PC-3 (cell line): ENCODE measurements around the gene DNAJB11. TPM values are rescaled to one million over a fixed set of nuclear protein-coding genes. Genes with fewer than 3 reads are reported as not detected.

Experiments used
- ATAC-seq: fragments of 200-7000 bp; cut with Tn5 transposase; 2 replicates; pipeline ENCODE4 v1.9.1; 2020; ENCODE audit warnings: mild to moderate bottlenecking, moderate library complexity
- BruUV-seq: library from RNA; stranded (reverse); fragments of 400-500 nt; replicated peaks from 2 replicates; lab custom pipeline; 2021; lab: Mats Ljungman, UMichigan
- CTCF ChIA-PET: fragments of 300-600 bp; sonication (Branson Sonifier 250); formaldehyde crosslinking; loops from one replicate; lab custom pipeline; 2022; ENCODE audit warnings: antibody characterized with exemption; lab: Charles Lee
- POLR2A ChIA-PET: fragments of 300-600 bp; sonication (Branson Sonifier 250); formaldehyde crosslinking; loops from one replicate; lab custom pipeline; 2022; ENCODE audit warnings: antibody characterized with exemption; ENCODE audit not compliant: unreplicated experiment; lab: Charles Lee
- DNase-seq: peaks from one replicate; pipeline ENCODE4 v3.0.0-alpha.2; 2015
- H2AFZ ChIP-seq: fragments of 300-600 bp; sonication (generic); 2 replicates; pipeline ENCODE4 v1.6.0; 2016; ENCODE audit warnings: antibody characterized with exemption, low read length
- H3F3A ChIP-seq: fragments of 300-600 bp; sonication (generic); one replicate; pipeline ENCODE4 v1.6.0; 2017; ENCODE audit warnings: antibody characterized with exemption, low read length, control low read depth, mild to moderate bottlenecking; ENCODE audit not compliant: unreplicated experiment
- H3K27ac ChIP-seq: fragments of 300-600 bp; sonication (generic); 2 replicates; pipeline ENCODE4 v1.5.1; 2016; ENCODE audit warnings: mild to moderate bottlenecking, low read length
- H3K27me3 ChIP-seq: fragments of 300-600 bp; sonication (generic); 2 replicates; pipeline ENCODE4 v1.6.1; 2016; ENCODE audit warnings: low read length, mixed read lengths
- H3K36me3 ChIP-seq: fragments of 300-600 bp; sonication (generic); 2 replicates; pipeline ENCODE4 v1.6.1; 2016; ENCODE audit warnings: low read depth, mixed run types, low read length, mixed read lengths
- H3K4me1 ChIP-seq: fragments of 300-600 bp; sonication (generic); 2 replicates; pipeline ENCODE4 v1.5.1; 2016; ENCODE audit warnings: low read length; ENCODE audit not compliant: insufficient read depth
- H3K4me2 ChIP-seq: fragments of 300-600 bp; sonication (generic); 2 replicates; pipeline ENCODE4 v1.6.0; 2016; ENCODE audit warnings: low read length
- H3K4me3 ChIP-seq: fragments of 300-600 bp; sonication (generic); 2 replicates; pipeline ENCODE4 v1.5.1; 2016; ENCODE audit warnings: mild to moderate bottlenecking, low read length, mixed read lengths
- H3K79me2 ChIP-seq: fragments of 300-600 bp; sonication (generic); 2 replicates; pipeline ENCODE4 v1.6.1; 2017; ENCODE audit warnings: low read length, mixed read lengths
- H3K9ac ChIP-seq: fragments of 300-600 bp; sonication (generic); 2 replicates; pipeline ENCODE4 v1.6.0; 2016; ENCODE audit warnings: mild to moderate bottlenecking, low read length
- H3K9me2 ChIP-seq: fragments of 300-600 bp; sonication (generic); replicated peaks from 2 replicates; pipeline ENCODE4 v1.6.1; 2016; ENCODE audit warnings: mixed run types, low read length, mixed read lengths
- H3K9me3 ChIP-seq: fragments of 300-600 bp; sonication (generic); 2 replicates; pipeline ENCODE4 v1.6.1; 2016; ENCODE audit warnings: low read length, mixed read lengths
- H4K20me1 ChIP-seq: fragments of 300-600 bp; sonication (generic); 2 replicates; pipeline ENCODE4 v1.6.1; 2016; ENCODE audit warnings: low read length, mixed read lengths
- EZH2 ChIP-seq: fragments of 300-600 bp; sonication (generic); IDR thresholded peaks from one replicate; pipeline ENCODE4 v1.6.1; 2017; ENCODE audit warnings: antibody characterized with exemption, mild to moderate bottlenecking, low read length; ENCODE audit not compliant: unreplicated experiment
- EZH2phosphoT487 ChIP-seq: fragments of 300-600 bp; sonication (generic); IDR thresholded peaks from 2 replicates; pipeline ENCODE4 v1.6.1; 2018; ENCODE audit warnings: mild to moderate bottlenecking, antibody characterized with exemption, low read length, borderline replicate concordance
- intact Hi-C: fragments of 100-400 bp; cut with micrococcal nuclease; formaldehyde crosslinking; loops from 2 replicates; pipeline ENCODE4 v1.9.0; 2023
- total RNA-seq: library from RNA; depleted of rRNA; stranded (reverse); fragments of >200 nt; gene quantifications from 2 replicates; pipeline ENCODE4 v1.2.3, GENCODE V29; 2014
- TF ChIP-seq, protein P1 (sequence below): fragments of 300-600 bp; sonication (generic); conservative IDR thresholded peaks from 2 replicates; pipeline ENCODE4 v1.5.1; 2017; ENCODE audit warnings: antibody characterized with exemption, low read depth, mild to moderate bottlenecking, low read length

The DNAJB11 gene
- total RNA-seq, 1 experiment from 2014 or later: 117 TPM

DNA sequence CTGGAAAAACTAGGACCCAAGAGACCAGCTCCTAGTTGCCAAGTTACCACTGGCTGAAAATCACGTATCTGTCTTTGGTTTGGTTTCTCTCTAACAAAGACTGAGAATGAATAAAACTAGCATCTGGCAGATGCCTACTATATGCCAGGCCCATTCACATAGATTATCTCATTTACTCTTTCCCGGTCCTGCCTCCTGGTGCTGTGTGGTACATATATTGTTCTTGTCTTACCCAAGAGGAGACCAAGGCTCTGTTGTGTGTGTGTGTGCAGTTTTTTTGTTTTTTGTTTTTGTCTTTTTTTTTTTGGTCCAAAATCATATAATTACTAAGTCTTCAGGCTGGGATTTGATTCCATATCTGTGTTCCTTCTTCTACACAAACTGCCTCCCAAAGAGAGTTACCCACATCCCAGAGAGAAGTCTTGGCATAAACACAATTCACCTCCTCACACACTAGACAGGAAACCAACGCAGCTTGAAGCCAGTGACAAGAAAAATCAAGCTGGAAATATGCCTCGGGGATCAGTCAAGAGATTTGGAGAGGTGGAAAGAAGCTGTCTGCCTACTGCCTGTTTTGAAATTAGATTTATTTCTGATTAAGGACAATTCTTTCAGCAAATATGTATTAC is 43.2 kb downstream of the DNAJB11 start:
- Histone ChIP-seq H3K36me3 (no peaks in the 10 kb centered on the region), H3K27ac (no peak overlapping the region), H2AFZ (no peak overlapping the region), H3K9me2 (no peaks in the 10 kb centered on the region), H4K20me1 (no peaks in the 10 kb centered on the region), H3K9me3 (no peaks in the 10 kb centered on the region), H3K4me3 (no peak overlapping the region), H3K79me2 (no peaks in the 10 kb centered on the region), H3F3A (no peaks in the 10 kb centered on the region), H3K27me3 (no peaks in the 10 kb centered on the region), H3K4me1 (peaks cover 16% of the 10 kb centered on the region), H3K4me2 (no peak overlapping the region), H3K9ac (no peak overlapping the region)
- CTCF ChIA-PET: interaction anchor here (0.9 to 1.1 kb wide), 2 partner anchors 43 to 208 kb away, joined by 3 to 4 read pairs; partner anchors contain the start of gene DNAJB11
- no peak for ATAC-seq
- no TSS peak for BruUV-seq
- intact Hi-C loops: loop anchor here (1.0 to 2.0 kb wide), 2 partner anchors 208 to 631 kb away; no protein-coding TSS in a partner anchor
- POLR2A ChIA-PET: no interaction called here
- no peak for TF ChIP-seq EZH2phosphoT487
- no peak for DNase-seq

- Histone ChIP-seq H3K27ac (no peak overlapping the region), H3K4me2 (peak overlapping the region; percentile 46), H4K20me1 (no peaks in the 10 kb centered on the region), H3K79me2 (no peaks in the 10 kb centered on the region), H3K4me3 (no peak overlapping the region; the same call in 1 of the 2 replicates), H3K9me3 (no peaks in the 10 kb centered on the region), H3K27me3 (no peaks in the 10 kb centered on the region), H3K9ac (no peak overlapping the region), H2AFZ (peak overlapping the region; percentile 81), H3F3A (no peaks in the 10 kb centered on the region), H3K9me2 (no peaks in the 10 kb centered on the region), H3K4me1 (peaks cover 16% of the 10 kb centered on the region), H3K36me3 (no peaks in the 10 kb centered on the region)
- BruUV-seq: no TSS peak
- CTCF ChIA-PET: interaction anchor here (0.6 to 1.1 kb wide), 3 partner anchors 44 to 208 kb away, joined by 3 to 11 read pairs (median 4); partner anchors contain the start of gene DNAJB11
- POLR2A ChIA-PET: no interaction called here
- TF ChIP-seq, protein P1, sequence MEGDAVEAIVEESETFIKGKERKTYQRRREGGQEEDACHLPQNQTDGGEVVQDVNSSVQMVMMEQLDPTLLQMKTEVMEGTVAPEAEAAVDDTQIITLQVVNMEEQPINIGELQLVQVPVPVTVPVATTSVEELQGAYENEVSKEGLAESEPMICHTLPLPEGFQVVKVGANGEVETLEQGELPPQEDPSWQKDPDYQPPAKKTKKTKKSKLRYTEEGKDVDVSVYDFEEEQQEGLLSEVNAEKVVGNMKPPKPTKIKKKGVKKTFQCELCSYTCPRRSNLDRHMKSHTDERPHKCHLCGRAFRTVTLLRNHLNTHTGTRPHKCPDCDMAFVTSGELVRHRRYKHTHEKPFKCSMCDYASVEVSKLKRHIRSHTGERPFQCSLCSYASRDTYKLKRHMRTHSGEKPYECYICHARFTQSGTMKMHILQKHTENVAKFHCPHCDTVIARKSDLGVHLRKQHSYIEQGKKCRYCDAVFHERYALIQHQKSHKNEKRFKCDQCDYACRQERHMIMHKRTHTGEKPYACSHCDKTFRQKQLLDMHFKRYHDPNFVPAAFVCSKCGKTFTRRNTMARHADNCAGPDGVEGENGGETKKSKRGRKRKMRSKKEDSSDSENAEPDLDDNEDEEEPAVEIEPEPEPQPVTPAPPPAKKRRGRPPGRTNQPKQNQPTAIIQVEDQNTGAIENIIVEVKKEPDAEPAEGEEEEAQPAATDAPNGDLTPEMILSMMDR: no peak
- TF ChIP-seq EZH2 (no peak), EZH2phosphoT487 (no peak)
- ATAC-seq: no peak
- intact Hi-C loops: loop anchor here (1.0 to 2.0 kb wide), 2 partner anchors 207 to 631 kb away; no protein-coding TSS in a partner anchor
- no peak for DNase-seq
Observed at GRCh38 chr3:186614266-186614596, 43.7 kb downstream of the DNAJB11 start.

GRCh38 chr3:186614597-186615483 is 44.3 kb downstream of the DNAJB11 start:
- intact Hi-C loops: loop anchor here (1.0 to 2.0 kb wide), 2 partner anchors 206 to 632 kb away; no protein-coding TSS in a partner anchor
- Histone ChIP-seq H3F3A (no peaks in the 10 kb centered on the region), H3K4me1 (peaks cover 16% of the 10 kb centered on the region), H3K79me2 (no peaks in the 10 kb centered on the region), H4K20me1 (no peaks in the 10 kb centered on the region), H3K36me3 (no peaks in the 10 kb centered on the region), H3K27ac (no peak overlapping the region), H3K9me3 (no peaks in the 10 kb centered on the region), H3K4me2 (peak overlapping the region; percentile 46), H3K27me3 (no peaks in the 10 kb centered on the region), H3K9ac (no peak overlapping the region), H3K4me3 (peak overlapping the region; percentile 22; the same call in 1 of the 2 replicates), H3K9me2 (no peaks in the 10 kb centered on the region), H2AFZ (peak overlapping the region; percentile 81)
- no TSS peak for BruUV-seq
- DNase-seq (peak; percentile 90), ATAC-seq (peak; percentile 57)
- ChIA-PET POLR2A (no interaction called here), CTCF (interaction anchor here (0.6 to 1.1 kb wide), 3 partner anchors 44 to 207 kb away, joined by 3 to 11 read pairs (median 4); partner anchors contain the start of gene DNAJB11)
- TF ChIP-seq, protein P1: peak; percentile 97
- no peak for TF ChIP-seq EZH2
